G401 (cell line): ENCODE data around the gene KATNB1. TPM values are rescaled to one million over a fixed set of nuclear protein-coding genes. Genes with fewer than 3 reads are reported as not detected.
A peak's percentile ranks its signal among the peaks of the same experiment; 100 is the strongest.
"Not testable (repeated sequence)": the region's sequence is repeated elsewhere in the genome, so short reads cannot be mapped to it uniquely, and the experiment has no call there.

Source experiments
- DNase-seq: peaks from one replicate; pipeline ENCODE4 v3.0.0-alpha.2; 2015; ENCODE audit warnings: low spot score
- in situ Hi-C: cut with HindIII; loops from 2 replicates; pipeline ENCODE4 v1.10.0; 2016; ENCODE audit warnings: low sequenced_read_pairs, mixed read lengths
- total RNA-seq: library from RNA; depleted of rRNA; stranded (reverse); fragments of >200 nt; shearing (Covaris generic); gene quantifications from 2 replicates; pipeline ENCODE4 v1.2.3, GENCODE V29; 2014

Gene KATNB1
- total RNA-seq, 1 experiment from 2014 or later: 55.6 TPM

- in situ Hi-C loops: no loop called here
- no peak for DNase-seq
These were observed 34.6 kb upstream of the KATNB1 start for GRCh38 chr16:57700781-57701551.

GRCh38 chr16:57701759-57702371 is 33.7 kb upstream of the KATNB1 start:
- no peak for DNase-seq
- in situ Hi-C loops: no loop called here

GRCh38 chr16:57703416-57704010 is 32.1 kb upstream of the KATNB1 start:
- in situ Hi-C loops: no loop called here
- DNase-seq: no peak

- DNase-seq: no peak
- in situ Hi-C loops: no loop called here
These were observed 31.3 kb upstream of the KATNB1 start for GRCh38 chr16:57704011-57704904.

GRCh38 chr16:57704905-57705852 is 30.4 kb upstream of the KATNB1 start:
- no peak for DNase-seq
- in situ Hi-C loops: no loop called here

GRCh38 chr16:57706717-57707116 is 28.9 kb upstream of the KATNB1 start:
- in situ Hi-C loops: no loop called here
- DNase-seq: no peak

GRCh38 chr16:57707331-57707730 is 28.2 kb upstream of the KATNB1 start:
- in situ Hi-C loops: no loop called here
- DNase-seq: no peak

- no peak for DNase-seq
- in situ Hi-C loops: no loop called here
These were observed 27.4 kb upstream of the KATNB1 start for GRCh38 chr16:57708168-57708567.

GRCh38 chr16:57709663-57710062 is 25.9 kb upstream of the KATNB1 start:
- in situ Hi-C loops: no loop called here
- no peak for DNase-seq

- in situ Hi-C loops: no loop called here
- DNase-seq: peak; percentile 50
These were observed 24.2 kb upstream of the KATNB1 start for GRCh38 chr16:57711346-57711745.

GRCh38 chr16:57711993-57712392 is 23.6 kb upstream of the KATNB1 start:
- in situ Hi-C loops: no loop called here
- DNase-seq: no peak

GRCh38 chr16:57712569-57712968 is 23.0 kb upstream of the KATNB1 start:
- DNase-seq, in situ Hi-C loops: not testable (repeated sequence)

GRCh38 chr16:57713596-57713995 is 22.0 kb upstream of the KATNB1 start:
- DNase-seq: no peak

GRCh38 chr16:57714047-57714446 is 21.5 kb upstream of the KATNB1 start:
- in situ Hi-C loops: no loop called here
- no peak for DNase-seq

More at GRCh38 chr16:57713596-57713995, 22.0 kb upstream of the KATNB1 start:
- in situ Hi-C loops: no loop called here

- DNase-seq: peak; percentile 12
- in situ Hi-C loops: no loop called here
These were observed 15.4 kb upstream of the KATNB1 start for GRCh38 chr16:57720142-57720575.

GRCh38 chr16:57721356-57722209 is 14.0 kb upstream of the KATNB1 start:
- DNase-seq: no peak
- in situ Hi-C loops: no loop called here

- no peak for DNase-seq
- in situ Hi-C loops: no loop called here
These were observed 13.4 kb upstream of the KATNB1 start for GRCh38 chr16:57722210-57722499.

GRCh38 chr16:57722651-57723050 is 12.9 kb upstream of the KATNB1 start:
- in situ Hi-C loops: no loop called here
- DNase-seq: no peak
